ENCODE data around the gene NTRK3.

NTRK3 gene

DNA sequence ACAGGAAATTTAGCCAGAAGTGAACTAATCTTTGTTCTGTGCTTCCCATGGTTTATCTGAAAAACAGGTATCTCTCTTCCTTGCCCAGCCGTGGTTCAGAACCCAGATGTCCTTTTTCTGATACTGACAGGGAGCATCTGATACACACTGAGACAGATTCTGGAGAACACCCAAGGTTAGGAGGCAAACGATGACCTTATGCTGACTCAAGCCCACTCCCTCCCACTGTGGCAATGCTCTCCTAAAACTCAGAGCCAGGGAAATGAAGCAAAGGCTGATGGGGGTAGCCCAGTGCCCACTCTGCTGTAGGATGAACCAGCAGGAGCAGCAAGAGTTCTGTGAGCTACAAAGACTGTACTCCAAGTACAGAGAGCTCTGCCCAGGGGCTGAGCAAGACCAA lies 225.1 kb downstream of the NTRK3 start:
- H3K27ac ChIP-seq (ENCODE audit: low read depth, low read length): no peak overlapping the region
- H3K79me2 ChIP-seq (ENCODE audit: control insufficient read depth, insufficient read depth, low read length, unreplicated experiment): no peaks in the 10 kb centered on the region
- no peak overlapping the region for H2AFZ ChIP-seq (ENCODE audit: low read length, unreplicated experiment)
- no peaks in the 10 kb centered on the region for H3K36me3 ChIP-seq (ENCODE audit: insufficient read depth, low read length)
- H3K27me3 ChIP-seq (ENCODE audit: insufficient read depth, low read length): no peaks in the 10 kb centered on the region
- no peak overlapping the region for H3K4me3 ChIP-seq (ENCODE audit: low read depth, low read length)
- no peaks in the 10 kb centered on the region for H3K4me1 ChIP-seq (ENCODE audit: control insufficient read depth, insufficient read depth, low read length, unreplicated experiment)

DNA sequence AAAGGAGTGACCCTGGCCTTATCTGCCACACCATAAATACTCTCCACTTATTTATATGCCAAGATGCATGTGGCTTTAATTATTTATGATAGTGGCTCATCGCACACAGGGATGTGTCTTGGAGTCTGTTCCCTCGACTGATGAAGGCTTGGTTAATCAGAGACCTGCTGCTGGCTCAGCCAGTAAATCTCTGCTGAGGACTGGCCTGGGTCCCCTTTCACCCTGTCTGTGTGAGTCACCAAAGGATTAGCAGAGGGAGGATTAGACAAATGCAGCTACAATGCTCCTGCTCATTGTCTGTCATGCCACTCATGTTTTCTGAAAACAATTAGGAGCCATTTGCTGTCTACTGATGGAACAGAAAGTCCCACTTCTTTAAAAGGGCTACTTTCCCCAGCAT lies 226.8 kb downstream of the NTRK3 start:
- H3K36me3 ChIP-seq (ENCODE audit: insufficient read depth, low read length): no peaks in the 10 kb centered on the region
- H3K4me1 ChIP-seq (ENCODE audit: control insufficient read depth, insufficient read depth, low read length, unreplicated experiment): no peaks in the 10 kb centered on the region
- H3K79me2 ChIP-seq (ENCODE audit: control insufficient read depth, insufficient read depth, low read length, unreplicated experiment): no peaks in the 10 kb centered on the region
- no peak overlapping the region for H2AFZ ChIP-seq (ENCODE audit: low read length, unreplicated experiment)
- H3K4me3 ChIP-seq (ENCODE audit: low read depth, low read length): no peak overlapping the region
- H3K27ac ChIP-seq (ENCODE audit: low read depth, low read length): no peak overlapping the region
- no peaks in the 10 kb centered on the region for H3K27me3 ChIP-seq (ENCODE audit: insufficient read depth, low read length)

DNA sequence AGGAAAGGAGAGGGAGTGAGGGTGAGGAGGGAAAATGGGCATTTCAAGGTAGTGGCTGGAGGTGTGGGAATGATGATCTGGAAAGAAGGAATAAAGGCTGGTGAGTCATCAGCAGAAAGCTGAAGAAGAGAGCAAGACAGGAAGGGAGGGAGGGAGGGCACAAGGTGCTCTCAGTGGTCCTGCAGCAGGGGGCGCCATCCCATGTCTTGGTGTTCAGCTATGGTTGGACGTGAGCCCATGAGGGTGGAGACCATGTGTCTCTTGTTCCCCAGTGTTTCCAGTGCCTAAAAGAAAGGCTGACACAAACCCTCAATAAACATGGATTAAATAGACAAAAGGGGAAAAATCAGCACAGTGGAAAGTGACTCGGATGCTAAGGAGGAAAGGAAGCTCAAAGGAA lies 228.5 kb downstream of the NTRK3 start:
- Histone ChIP-seq H3K27ac (ENCODE audit: low read depth, low read length) (no peak overlapping the region), H3K27me3 (ENCODE audit: insufficient read depth, low read length) (no peaks in the 10 kb centered on the region), H3K4me3 (ENCODE audit: low read depth, low read length) (no peak overlapping the region), H3K4me1 (ENCODE audit: control insufficient read depth, insufficient read depth, low read length, unreplicated experiment) (no peaks in the 10 kb centered on the region), H2AFZ (ENCODE audit: low read length, unreplicated experiment) (no peak overlapping the region), H3K36me3 (ENCODE audit: insufficient read depth, low read length) (no peaks in the 10 kb centered on the region), H3K79me2 (ENCODE audit: control insufficient read depth, insufficient read depth, low read length, unreplicated experiment) (no peaks in the 10 kb centered on the region)

DNA sequence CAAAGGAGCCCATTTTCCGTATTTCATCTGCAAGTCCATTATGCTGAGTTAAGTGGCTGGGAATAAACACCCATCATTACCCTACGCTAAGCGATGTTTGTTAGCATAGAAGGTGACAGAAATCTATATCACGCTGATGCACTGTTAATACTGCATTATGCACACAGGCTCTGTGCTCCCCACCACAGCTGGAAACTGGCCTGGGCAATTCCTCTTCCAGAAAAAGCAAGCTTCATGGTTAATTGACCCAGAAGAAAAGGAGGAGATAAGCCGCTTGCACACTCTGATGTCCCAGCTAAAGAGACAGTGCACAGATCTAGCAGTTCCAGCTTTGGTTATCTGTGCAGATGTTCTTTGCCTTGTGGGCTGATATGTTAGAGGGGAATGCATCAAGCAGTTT lies 232.6 kb downstream of the NTRK3 start:
- no peaks in the 10 kb centered on the region for H3K27me3 ChIP-seq (ENCODE audit: insufficient read depth, low read length)
- no peaks in the 10 kb centered on the region for H3K4me1 ChIP-seq (ENCODE audit: control insufficient read depth, insufficient read depth, low read length, unreplicated experiment)
- H3K79me2 ChIP-seq (ENCODE audit: control insufficient read depth, insufficient read depth, low read length, unreplicated experiment): no peaks in the 10 kb centered on the region
- no peak overlapping the region for H2AFZ ChIP-seq (ENCODE audit: low read length, unreplicated experiment)
- H3K27ac ChIP-seq (ENCODE audit: low read depth, low read length): no peak overlapping the region
- H3K36me3 ChIP-seq (ENCODE audit: insufficient read depth, low read length): no peaks in the 10 kb centered on the region
- H3K4me3 ChIP-seq (ENCODE audit: low read depth, low read length): no peak overlapping the region

DNA sequence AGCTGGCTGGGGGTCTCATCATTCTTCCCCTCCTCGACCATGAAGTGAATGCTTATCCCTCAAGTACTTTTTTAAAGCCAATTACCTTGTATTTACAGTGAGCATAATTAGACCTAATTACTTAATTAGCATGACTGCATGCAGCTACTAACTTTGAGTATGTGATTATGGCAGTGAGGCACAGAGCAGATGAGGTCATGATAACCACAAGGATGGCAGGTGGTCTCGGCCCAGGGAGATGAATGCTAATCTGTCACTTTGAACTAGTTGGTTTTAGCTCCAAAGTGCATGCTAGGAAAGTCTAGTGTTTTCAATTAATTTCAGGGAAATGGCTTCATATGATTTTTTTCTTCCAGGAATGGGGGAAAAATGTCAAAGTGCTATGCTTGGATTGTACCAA lies 233.8 kb downstream of the NTRK3 start:
- no peaks in the 10 kb centered on the region for H3K79me2 ChIP-seq (ENCODE audit: control insufficient read depth, insufficient read depth, low read length, unreplicated experiment)
- no peak overlapping the region for H3K4me3 ChIP-seq (ENCODE audit: low read depth, low read length)
- H3K36me3 ChIP-seq (ENCODE audit: insufficient read depth, low read length): no peaks in the 10 kb centered on the region
- H2AFZ ChIP-seq (ENCODE audit: low read length, unreplicated experiment): no peak overlapping the region
- H3K4me1 ChIP-seq (ENCODE audit: control insufficient read depth, insufficient read depth, low read length, unreplicated experiment): no peaks in the 10 kb centered on the region
- no peaks in the 10 kb centered on the region for H3K27me3 ChIP-seq (ENCODE audit: insufficient read depth, low read length)
- H3K27ac ChIP-seq (ENCODE audit: low read depth, low read length): no peak overlapping the region

DNA sequence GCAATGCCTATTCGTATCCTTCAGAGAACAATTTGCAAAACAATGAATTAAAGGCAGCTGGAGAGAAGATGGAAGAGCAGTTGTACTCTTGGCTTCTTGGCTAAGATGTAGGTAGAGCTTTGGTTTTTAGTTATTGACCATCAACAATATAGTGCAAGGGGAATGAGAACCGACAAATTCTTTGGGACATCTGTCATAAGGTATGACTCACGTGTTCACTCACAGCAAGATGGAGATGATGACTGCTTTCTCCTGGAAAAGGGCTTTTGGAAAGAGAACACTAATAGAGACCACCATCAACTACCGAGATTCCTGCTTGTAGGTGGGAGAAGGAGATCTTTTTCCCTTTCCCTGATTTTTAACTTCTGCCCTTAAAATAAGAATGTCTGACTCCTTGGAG lies 234.9 kb downstream of the NTRK3 start:
- Histone ChIP-seq H3K4me1 (ENCODE audit: control insufficient read depth, insufficient read depth, low read length, unreplicated experiment) (no peaks in the 10 kb centered on the region), H3K79me2 (ENCODE audit: control insufficient read depth, insufficient read depth, low read length, unreplicated experiment) (no peaks in the 10 kb centered on the region), H3K4me3 (ENCODE audit: low read depth, low read length) (no peak overlapping the region), H3K36me3 (ENCODE audit: insufficient read depth, low read length) (no peaks in the 10 kb centered on the region), H3K27ac (ENCODE audit: low read depth, low read length) (no peak overlapping the region), H3K27me3 (ENCODE audit: insufficient read depth, low read length) (no peaks in the 10 kb centered on the region), H2AFZ (ENCODE audit: low read length, unreplicated experiment) (no peak overlapping the region)

DNA sequence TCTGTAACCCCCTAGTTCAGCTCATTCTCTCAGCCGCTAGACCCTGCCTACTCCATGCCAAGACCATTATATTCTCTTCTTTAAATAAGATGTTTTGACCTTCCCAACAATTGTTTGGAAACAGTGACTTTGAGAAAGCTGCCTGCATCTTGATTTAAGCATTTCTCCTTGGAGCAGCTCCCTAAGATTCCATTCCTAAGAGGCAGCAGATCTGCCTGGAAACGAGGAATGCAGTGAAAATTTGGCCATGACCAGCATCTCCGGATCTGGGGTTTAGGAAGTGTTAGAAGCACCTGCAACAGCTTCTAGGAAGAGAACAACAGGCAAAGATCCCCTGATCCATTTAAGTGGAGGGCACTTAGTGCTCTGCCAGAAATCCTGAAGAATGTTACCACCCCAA lies 235.7 kb downstream of the NTRK3 start:
- Histone ChIP-seq H3K27ac (ENCODE audit: low read depth, low read length) (no peak overlapping the region), H3K36me3 (ENCODE audit: insufficient read depth, low read length) (no peaks in the 10 kb centered on the region), H3K27me3 (ENCODE audit: insufficient read depth, low read length) (no peaks in the 10 kb centered on the region), H3K4me3 (ENCODE audit: low read depth, low read length) (no peak overlapping the region), H3K79me2 (ENCODE audit: control insufficient read depth, insufficient read depth, low read length, unreplicated experiment) (no peaks in the 10 kb centered on the region), H2AFZ (ENCODE audit: low read length, unreplicated experiment) (no peak overlapping the region), H3K4me1 (ENCODE audit: control insufficient read depth, insufficient read depth, low read length, unreplicated experiment) (no peaks in the 10 kb centered on the region)

DNA sequence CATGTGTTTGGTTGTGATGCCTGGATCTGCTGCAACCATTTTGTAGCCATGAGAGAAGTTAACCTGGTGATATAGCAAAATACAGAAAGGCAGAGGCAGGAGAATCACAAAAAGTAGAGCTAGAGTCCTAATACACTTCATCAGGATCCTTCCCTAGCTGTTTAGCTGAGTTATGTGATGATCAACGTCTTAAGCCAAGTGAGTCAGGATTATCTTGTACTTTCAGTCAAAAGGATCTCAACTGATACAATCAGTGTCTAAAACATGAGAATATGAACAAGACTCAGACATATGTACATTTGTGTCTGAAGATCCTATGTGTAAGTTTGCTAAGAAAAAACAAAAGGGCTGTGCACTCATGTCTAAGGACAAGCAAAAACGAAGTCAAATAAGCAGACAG lies 236.9 kb downstream of the NTRK3 start:
- Histone ChIP-seq H3K79me2 (ENCODE audit: control insufficient read depth, insufficient read depth, low read length, unreplicated experiment) (no peaks in the 10 kb centered on the region), H3K27ac (ENCODE audit: low read depth, low read length) (no peak overlapping the region), H3K36me3 (ENCODE audit: insufficient read depth, low read length) (no peaks in the 10 kb centered on the region), H3K4me3 (ENCODE audit: low read depth, low read length) (no peak overlapping the region), H3K4me1 (ENCODE audit: control insufficient read depth, insufficient read depth, low read length, unreplicated experiment) (no peaks in the 10 kb centered on the region), H2AFZ (ENCODE audit: low read length, unreplicated experiment) (no peak overlapping the region), H3K27me3 (ENCODE audit: insufficient read depth, low read length) (no peaks in the 10 kb centered on the region)

DNA sequence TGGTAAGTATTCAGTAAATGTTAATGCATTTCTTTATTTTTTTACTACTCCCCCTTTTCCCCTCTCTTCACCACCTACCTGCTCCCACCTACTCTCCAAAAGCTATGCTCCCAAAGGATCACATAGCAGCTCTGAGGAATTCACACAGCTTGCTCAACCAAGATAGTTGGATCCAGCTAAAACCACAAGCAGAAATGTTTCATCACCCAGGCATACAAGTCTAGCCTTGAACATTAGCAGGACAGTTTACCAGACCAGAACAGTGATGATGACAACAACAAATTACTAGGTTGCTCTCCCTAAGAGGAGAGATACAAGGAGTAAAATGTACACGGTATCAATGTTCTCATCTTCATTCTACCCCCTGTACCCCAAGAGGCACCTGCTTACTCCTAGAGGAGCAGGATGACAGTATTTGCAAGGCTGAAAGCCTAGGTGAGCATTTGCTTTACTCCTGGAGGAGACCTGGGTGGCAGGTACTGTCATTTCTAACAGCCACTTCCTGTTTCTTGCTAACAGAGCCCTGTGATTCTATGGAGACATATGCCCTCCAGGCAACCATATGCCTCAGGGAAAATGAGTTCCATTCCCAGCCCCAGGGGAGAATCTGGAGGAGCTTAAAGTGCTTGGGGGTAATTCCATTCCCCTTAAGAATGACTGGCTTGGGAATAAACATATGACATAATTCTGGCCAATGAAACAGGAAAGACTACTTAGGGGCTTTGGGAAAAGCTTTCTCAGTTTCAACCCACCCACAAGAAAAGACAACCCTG lies 237.5 kb downstream of the NTRK3 start:
- Histone ChIP-seq H3K4me3 (ENCODE audit: low read depth, low read length) (no peak overlapping the region), H3K27me3 (ENCODE audit: insufficient read depth, low read length) (no peaks in the 10 kb centered on the region), H3K36me3 (ENCODE audit: insufficient read depth, low read length) (no peaks in the 10 kb centered on the region), H3K4me1 (ENCODE audit: control insufficient read depth, insufficient read depth, low read length, unreplicated experiment) (no peaks in the 10 kb centered on the region), H3K79me2 (ENCODE audit: control insufficient read depth, insufficient read depth, low read length, unreplicated experiment) (no peaks in the 10 kb centered on the region), H2AFZ (ENCODE audit: low read length, unreplicated experiment) (no peak overlapping the region), H3K27ac (ENCODE audit: low read depth, low read length) (no peak overlapping the region)

DNA sequence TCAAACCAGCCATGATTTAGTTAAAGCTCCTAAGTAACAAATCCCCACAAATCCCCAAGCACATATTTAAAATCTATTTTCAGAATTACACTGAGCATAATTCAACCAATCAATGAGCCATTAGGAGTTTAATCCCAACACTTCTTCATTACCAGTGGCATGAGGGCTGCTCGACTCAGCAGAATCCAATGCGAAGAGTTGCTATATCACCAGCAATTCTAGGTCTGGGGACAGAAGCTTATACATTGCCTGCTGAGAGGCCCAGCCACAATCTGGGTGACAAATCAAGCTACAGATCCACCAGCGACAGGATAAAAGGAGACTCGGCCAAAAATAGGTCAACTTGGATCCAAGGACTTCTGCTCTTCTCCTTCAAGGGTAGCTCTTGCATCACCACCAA lies 238.8 kb downstream of the NTRK3 start:
- H3K79me2 ChIP-seq (ENCODE audit: control insufficient read depth, insufficient read depth, low read length, unreplicated experiment): no peaks in the 10 kb centered on the region
- H3K36me3 ChIP-seq (ENCODE audit: insufficient read depth, low read length): no peaks in the 10 kb centered on the region
- no peak overlapping the region for H3K4me3 ChIP-seq (ENCODE audit: low read depth, low read length)
- H2AFZ ChIP-seq (ENCODE audit: low read length, unreplicated experiment): no peak overlapping the region
- no peaks in the 10 kb centered on the region for H3K4me1 ChIP-seq (ENCODE audit: control insufficient read depth, insufficient read depth, low read length, unreplicated experiment)
- H3K27ac ChIP-seq (ENCODE audit: low read depth, low read length): no peak overlapping the region
- H3K27me3 ChIP-seq (ENCODE audit: insufficient read depth, low read length): no peaks in the 10 kb centered on the region

DNA sequence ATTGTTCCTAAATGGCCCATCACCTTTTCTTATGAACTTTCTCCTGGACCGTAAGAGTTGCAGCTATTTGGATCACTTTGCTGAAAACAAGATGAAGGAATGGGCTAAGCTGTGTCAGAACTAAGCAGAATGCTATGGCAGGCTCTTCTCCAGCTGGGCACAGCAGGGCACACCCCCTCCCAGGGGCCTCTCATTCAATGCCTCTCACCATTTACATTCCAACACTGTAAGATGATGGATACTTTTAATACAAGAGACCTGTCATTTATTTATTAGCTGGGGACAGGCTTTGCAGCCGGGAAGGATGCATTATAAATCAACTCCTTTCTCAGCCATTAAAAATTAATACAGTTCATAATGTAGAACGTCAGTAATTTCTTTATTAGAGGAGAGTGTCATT lies 240.1 kb downstream of the NTRK3 start:
- no peaks in the 10 kb centered on the region for H3K27me3 ChIP-seq (ENCODE audit: insufficient read depth, low read length)
- no peak overlapping the region for H3K27ac ChIP-seq (ENCODE audit: low read depth, low read length)
- H2AFZ ChIP-seq (ENCODE audit: low read length, unreplicated experiment): no peak overlapping the region
- no peaks in the 10 kb centered on the region for H3K36me3 ChIP-seq (ENCODE audit: insufficient read depth, low read length)
- no peaks in the 10 kb centered on the region for H3K4me1 ChIP-seq (ENCODE audit: control insufficient read depth, insufficient read depth, low read length, unreplicated experiment)
- H3K79me2 ChIP-seq (ENCODE audit: control insufficient read depth, insufficient read depth, low read length, unreplicated experiment): no peaks in the 10 kb centered on the region
- no peak overlapping the region for H3K4me3 ChIP-seq (ENCODE audit: low read depth, low read length)

Measured in ACC112 (cell line).